Stimulated activated CD4-positive, alpha-beta T cell treated with anti-CD3 and anti-CD28 coated beads, Interleukin-2, amount 100 ng/mL, for 24 hours (primary cell): ENCODE data around the gene SSR1.

Experiments used
- DNase-seq, 2 donors: peaks; one replicate each; pipeline ENCODE4 v3.0.0-alpha.2; 2020

The SSR1 gene

DNA sequence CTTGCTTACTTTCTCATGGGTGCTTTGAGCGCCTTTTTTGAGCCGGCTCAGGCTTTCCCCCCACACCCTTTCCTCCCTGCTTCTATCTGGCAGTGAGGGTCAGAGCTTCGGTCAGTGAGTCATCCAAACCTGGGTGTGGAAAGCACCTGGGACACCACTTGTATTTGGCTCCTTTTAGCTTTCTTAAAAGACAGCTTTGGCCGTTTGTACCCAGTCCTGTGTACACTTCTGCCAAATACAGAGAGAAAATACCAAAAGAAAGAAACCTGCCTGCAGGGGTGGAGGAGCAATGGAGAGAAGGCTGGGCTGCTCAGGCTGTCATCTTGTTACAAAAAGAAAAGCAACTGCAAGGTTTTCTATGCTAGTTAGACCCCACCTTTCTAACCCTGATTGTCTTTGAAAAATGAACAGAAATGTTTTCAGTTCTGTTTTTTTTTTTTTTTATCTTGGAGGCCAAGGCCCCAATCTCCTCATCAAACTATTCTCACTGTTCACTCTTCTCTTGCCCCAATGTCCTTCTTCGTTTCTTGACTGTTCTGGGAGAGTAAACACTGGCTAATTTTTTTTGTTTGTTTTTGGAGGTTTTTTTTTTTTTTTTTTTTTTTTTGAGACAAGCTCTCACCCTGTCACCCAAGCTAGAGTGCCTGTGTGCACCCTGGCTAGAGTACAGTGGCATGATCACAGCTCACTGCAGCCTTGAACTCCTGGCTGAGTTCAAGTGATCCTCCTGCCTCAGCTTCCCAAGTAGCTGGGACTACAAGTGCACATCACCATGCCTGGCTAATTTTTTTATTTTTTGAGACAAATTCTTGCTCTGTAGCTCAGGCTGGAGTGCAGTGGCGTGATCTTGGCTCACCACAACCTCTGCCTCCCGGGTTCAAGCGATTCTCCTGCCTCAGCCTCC lies 76.4 kb downstream of the SSR1 start:
- no peak for DNase-seq

DNA sequence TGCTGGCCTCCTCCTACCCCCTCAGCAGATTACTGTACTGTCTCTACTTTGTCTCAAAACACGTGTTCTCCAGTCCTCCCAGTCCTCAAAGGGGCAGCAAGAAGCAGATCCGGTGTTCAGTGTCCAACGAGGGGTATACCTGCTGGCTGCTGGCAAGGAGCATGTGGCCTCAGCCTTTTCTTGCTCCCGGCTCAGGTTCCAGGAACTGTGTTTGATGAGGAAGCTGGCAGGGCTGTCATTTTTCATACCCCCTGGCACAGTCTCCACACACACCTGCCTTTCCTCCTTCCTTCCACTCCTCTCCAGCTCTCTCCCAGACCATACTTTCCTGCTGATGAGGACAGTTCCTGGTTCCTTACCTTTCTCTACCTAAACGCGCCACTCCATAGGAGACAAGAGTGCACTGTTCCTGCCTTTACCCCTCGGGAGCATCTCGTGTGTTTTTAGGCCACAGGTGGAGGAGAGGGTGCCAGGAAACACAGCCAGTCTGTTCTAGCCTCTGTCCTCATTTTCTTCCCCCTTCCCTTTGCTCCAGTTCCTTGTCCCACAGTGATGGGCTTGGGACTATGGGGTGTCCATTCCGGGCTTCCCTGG lies 77.2 kb downstream of the SSR1 start:
- no peak for DNase-seq

DNA sequence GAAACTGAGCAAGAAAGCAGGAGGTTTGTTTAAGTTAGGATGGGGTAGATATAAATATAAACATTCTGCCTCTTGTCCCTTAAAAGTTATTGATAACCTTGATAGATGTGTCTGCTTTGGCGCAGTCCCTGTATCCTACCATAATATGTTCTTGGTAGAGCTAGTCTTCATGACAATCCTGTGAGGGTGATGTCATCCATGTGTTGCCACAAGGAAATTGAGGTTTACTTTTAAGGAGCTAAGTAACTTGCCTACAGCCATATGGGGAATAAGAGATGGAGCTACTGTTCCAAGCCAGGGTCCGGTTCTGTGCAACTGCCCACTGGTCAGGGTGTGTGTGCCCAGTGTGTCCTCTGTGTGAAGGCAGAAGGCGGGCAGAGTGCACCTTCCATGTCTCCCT lies 78.5 kb downstream of the SSR1 start:
- DNase-seq: no peak

DNA sequence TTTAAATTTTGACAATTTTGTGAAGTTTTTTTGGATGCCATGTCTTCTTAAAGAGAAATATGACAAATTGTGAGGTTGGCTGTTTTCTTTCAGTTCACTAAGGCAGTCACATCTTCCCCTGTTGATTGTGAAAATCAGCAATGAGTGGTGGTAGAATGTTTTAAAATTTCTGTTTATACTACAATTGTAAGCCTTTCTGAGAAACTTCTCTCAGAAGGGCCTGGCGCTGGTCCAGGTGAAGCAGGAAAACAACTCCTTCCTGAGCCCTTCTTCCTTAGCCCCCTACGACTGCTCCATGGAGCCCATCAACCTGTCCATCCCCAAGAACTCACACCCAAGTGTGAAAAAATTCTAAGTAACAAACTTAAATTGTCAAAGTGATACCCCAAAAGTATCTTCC lies 80.6 kb downstream of the SSR1 start:
- no peak for DNase-seq

DNA sequence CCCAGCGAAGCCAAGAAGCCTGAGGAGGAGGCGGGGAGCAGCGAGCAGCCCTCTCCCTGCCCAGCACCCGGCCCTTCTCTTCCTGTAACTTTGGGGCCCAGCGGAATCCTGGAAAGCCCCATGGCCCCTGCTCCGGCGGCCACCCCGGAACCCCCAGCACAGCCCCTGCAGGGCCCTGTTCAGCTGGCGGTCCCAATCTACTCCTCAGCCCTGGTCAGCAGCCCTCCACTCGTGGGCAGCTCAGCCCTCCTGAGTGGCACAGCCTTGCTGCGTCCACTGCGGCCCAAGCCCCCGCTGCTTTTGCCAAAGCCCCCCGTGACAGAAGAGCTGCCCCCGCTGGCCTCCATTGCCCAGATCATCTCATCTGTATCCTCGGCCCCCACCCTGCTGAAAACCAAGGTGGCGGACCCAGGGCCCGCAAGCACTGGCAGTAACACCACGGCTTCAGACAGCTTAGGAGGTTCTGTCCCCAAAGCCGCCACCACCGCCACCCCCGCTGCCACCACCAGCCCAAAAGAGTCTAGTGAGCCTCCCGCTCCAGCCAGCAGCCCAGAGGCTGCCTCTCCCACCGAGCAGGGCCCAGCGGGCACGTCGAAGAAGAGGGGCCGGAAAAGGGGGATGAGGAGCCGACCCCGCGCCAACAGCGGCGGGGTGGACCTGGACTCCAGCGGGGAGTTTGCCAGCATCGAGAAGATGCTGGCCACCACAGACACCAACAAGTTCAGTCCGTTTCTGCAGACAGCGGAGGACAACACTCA lies 81.9 kb downstream of the SSR1 start:
- DNase-seq: no peak

DNA sequence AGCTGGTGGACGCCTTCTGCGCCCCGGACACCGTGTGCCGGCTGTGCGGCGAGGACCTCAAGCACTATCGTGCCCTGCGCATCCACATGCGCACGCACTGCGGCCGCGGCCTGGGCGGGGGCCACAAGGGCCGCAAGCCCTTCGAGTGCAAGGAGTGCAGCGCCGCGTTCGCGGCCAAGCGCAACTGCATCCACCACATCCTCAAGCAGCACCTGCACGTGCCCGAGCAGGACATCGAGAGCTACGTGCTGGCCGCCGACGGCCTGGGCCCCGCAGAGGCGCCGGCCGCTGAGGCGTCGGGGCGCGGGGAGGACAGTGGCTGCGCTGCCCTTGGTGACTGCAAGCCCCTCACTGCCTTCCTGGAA lies 82.7 kb downstream of the SSR1 start:
- DNase-seq: no peak

DNA sequence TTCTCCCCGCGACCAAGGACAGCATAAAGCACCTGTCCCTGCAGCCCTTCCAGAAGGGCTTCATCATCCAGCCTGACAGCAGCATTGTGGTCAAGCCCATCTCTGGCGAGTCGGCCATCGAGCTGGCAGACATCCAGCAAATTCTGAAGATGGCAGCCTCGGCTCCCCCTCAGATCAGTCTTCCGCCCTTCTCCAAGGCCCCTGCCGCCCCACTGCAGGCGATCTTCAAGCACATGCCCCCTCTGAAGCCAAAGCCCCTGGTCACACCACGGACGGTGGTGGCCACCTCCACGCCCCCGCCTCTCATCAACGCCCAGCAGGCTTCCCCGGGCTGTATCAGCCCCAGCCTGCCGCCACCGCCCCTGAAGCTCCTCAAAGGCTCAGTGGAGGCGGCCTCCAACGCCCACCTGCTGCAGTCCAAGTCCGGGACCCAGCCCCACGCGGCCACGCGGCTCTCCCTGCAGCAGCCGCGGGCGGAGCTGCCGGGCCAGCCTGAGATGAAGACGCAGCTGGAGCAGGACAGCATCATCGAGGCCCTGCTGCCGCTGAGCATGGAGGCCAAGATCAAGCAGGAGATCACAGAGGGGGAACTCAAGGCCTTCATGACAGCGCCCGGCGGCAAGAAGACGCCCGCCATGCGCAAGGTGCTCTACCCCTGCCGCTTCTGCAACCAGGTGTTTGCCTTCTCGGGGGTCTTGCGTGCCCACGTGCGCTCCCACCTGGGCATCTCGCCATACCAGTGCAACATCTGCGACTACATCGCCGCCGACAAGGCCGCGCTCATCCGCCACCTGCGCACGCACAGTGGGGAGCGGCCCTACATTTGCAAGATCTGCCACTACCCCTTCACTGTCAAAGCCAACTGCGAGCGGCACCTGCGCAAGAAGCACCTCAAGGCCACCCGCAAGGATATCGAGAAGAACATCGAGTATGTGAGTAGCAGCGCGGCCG lies 83.3 kb downstream of the SSR1 start:
- no peak for DNase-seq

DNA sequence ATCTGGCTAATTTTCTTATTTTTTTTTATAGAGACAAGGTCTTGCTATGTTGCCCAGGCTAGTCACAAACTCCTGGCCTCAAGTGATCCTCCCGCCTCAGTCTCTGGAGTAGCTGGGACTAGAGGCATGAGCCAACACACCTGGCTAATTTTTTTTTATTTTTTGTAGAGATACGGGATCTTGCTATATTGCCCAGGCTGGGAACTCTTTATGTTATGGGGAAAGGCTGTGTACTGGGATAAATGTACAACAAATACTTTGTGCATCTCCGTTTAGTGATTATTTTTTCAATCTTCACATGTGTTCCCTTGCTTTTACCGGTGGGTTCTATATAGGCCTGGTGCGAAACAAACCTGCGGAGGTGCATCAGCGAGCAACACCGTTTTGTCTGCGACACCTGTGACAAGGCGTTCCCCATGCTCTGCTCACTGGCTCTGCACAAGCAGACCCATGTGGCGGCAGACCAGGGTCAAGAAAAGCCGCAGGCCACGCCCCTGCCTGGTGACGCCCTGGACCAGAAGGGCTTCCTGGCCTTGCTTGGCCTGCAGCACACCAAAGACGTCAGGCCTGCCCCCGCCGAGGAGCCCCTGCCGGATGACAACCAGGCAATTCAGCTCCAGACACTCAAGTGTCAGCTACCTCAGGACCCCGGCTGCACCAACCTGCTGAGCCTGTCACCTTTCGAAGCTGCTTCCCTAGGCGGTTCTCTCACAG lies 84.2 kb downstream of the SSR1 start:
- DNase-seq: no peak

DNA sequence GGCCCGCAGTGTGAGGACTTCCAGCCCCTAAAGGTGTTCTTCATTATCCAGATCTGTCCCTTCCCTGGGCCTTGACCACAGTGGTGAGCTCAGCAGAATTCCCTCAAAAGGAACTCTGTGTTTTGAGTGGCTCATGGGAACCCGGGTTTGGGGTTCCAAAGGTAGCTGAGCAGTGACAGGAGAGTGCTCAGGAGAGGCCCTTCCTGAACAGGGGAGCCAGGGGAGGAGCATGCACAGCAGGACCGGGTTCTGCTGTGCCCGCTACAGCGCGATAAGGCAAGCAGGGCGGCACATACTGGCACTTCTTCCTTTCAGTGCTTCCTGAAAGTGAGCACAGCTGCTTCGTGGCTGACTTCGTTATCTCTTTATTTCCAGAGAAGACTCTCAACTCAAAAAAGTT lies 88.3 kb downstream of the SSR1 start:
- DNase-seq: no peak

DNA sequence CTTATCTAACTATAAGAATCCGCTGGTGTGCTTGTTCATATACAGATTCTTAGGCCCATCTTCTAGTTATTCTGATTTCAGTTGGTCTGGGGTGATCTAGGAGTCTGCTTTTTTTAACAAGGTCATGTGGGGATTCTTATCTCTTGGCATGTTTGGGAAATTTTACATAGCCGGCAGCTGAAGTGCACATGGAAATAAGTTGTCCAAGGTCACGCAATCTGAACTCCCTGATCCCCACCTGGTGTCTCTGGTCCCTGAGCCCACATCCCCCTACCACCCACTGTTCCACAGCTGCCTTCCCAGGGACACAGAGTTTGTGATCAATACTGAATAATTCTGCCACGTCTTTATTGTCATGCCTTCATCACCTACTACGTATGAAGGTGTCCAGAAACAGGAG lies 90.8 kb downstream of the SSR1 start:
- no peak for DNase-seq

DNA sequence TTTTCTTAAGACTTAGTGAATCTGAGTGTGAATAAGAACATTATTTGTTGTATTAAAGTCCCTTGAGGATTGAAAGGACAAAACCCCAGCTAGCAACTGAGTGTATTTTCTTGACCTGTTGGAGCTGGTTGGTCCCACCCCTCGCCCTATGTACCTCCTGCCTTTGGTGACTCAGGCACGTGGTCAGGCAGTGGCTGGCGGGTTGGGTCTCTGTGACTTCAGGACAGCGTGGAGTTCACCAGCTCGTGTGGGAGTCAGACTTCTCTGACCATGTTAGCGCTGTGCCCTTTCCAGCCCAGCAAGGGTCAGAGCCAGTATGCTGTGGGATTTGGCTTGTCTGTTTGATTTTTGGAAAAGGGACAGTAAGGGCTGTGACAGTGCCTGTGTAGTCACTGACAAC lies 93.7 kb downstream of the SSR1 start:
- no peak for DNase-seq

DNA sequence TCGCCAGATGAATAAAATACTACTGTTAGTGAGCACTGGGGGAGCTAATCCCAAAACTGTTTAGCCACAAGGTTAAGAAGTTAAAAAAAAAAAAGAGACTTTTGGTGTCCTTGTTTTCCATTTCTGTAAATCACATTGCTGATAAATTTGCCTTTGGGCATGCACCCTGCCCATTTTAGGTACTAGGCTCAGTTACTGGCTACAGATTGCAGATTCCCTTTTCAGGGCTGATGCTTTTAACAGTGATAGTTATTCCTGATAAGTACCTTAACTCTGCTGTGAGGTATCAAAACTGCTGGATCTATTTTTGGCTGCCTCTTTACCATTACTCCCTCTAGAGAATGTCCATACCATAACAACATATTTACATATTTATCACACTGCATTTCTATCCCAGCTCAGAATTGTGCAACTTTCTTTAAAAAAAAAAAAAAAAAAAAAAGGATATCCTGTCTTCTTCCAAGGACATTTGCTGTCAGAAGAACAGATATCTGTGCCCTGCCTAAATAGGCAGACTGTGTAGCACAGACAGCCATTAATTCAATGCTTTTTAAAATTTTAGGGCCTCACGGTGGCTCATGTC lies 94.5 kb downstream of the SSR1 start:
- DNase-seq: no peak
